HEK293 (cell line): ENCODE results near the gene HTRA1.

ENCODE experiments used
- CTCF ChIA-PET: fragments of 350-600 bp; formaldehyde crosslinking; extraction: SDS; loops from one replicate; lab custom pipeline; 2021; ENCODE audit warnings: antibody characterized with exemption; lab: Yijun Ruan, JAX
- POLR2A ChIA-PET: fragments of 300-600 bp; formaldehyde crosslinking; extraction: SDS; loops from one replicate; lab custom pipeline; 2020; ENCODE audit warnings: antibody characterized with exemption, inconsistent platforms; lab: Yijun Ruan, JAX
- H3K27ac ChIP-seq: fragments of 200-500 bp; sonication (Bioruptor generic); 2 replicates; pipeline ENCODE4 v1.5.1; 2014; ENCODE audit warnings: low read depth, low read length, control low read depth, inconsistent platforms; ENCODE audit errors: extremely low read depth
- H3K36me3 ChIP-seq, 2 experiments: fragments of 200-500 bp in 1 of 2; sonication (Bioruptor generic) in 1 of 2; 1 replicate in 1 of 2; 2 replicates in 1 of 2; pipeline ENCODE4 v1.5.1; 2014 to 2017; ENCODE audit warnings: inconsistent platforms in 2 of 2, low read length in 2 of 2; ENCODE audit not compliant: control insufficient read depth in 2 of 2, insufficient read depth in 1 of 2
- H3K4me1 ChIP-seq: fragments of 200-500 bp; sonication (Bioruptor generic); 2 replicates; pipeline ENCODE4 v1.5.1; 2014; ENCODE audit warnings: mild to moderate bottlenecking, low read length, inconsistent platforms; ENCODE audit not compliant: control insufficient read depth, insufficient read depth
- H3K4me3 ChIP-seq: 2 replicates; pipeline ENCODE4 v1.5.1; 2011; ENCODE audit warnings: low read depth, mild to moderate bottlenecking, control low read depth, low read length, moderate library complexity
- H3K9me3 ChIP-seq: fragments of 200-500 bp; sonication (Bioruptor generic); 2 replicates; pipeline ENCODE4 v1.5.1; 2014; ENCODE audit warnings: low read depth, low read length, inconsistent platforms; ENCODE audit not compliant: control insufficient read depth, insufficient read depth
- INSM2 ChIP-seq: fragments of 450-650 bp; formaldehyde crosslinking; IDR thresholded peaks from 2 replicates; pipeline ENCODE4 v1.5.1; 2016; ENCODE audit warnings: missing biosample characterization, missing genetic modification characterization
- KLF8 ChIP-seq: fragments of 450-650 bp; formaldehyde crosslinking; IDR thresholded peaks from 2 replicates; pipeline ENCODE4 v1.5.1; 2016; ENCODE audit warnings: missing biosample characterization, missing genetic modification characterization
- WT1 ChIP-seq: fragments of 450-650 bp; formaldehyde crosslinking; IDR thresholded peaks from 2 replicates; pipeline ENCODE4 v1.5.1; 2016; ENCODE audit warnings: missing biosample characterization, missing genetic modification characterization
- ZBTB17 ChIP-seq: fragments of 450-650 bp; formaldehyde crosslinking; IDR thresholded peaks from 2 replicates; pipeline ENCODE4 v1.5.1; 2016; ENCODE audit warnings: missing biosample characterization, missing genetic modification characterization
- ZBTB49 ChIP-seq: fragments of 450-650 bp; formaldehyde crosslinking; IDR thresholded peaks from 2 replicates; pipeline ENCODE4 v1.5.1; 2016; ENCODE audit warnings: missing biosample characterization, missing genetic modification characterization, low read depth
- ZBTB8A ChIP-seq: fragments of 450-650 bp; formaldehyde crosslinking; IDR thresholded peaks from 2 replicates; pipeline ENCODE4 v1.5.1; 2016; ENCODE audit warnings: missing biosample characterization, missing genetic modification characterization
- ZFHX2 ChIP-seq: fragments of 450-650 bp; formaldehyde crosslinking; conservative IDR thresholded peaks from 2 replicates; pipeline ENCODE4 v1.5.1; 2016; ENCODE audit warnings: missing biosample characterization, missing genetic modification characterization
- ZFP3 ChIP-seq: fragments of 450-650 bp; formaldehyde crosslinking; IDR thresholded peaks from 2 replicates; pipeline ENCODE4 v1.5.1; 2016; ENCODE audit warnings: low read depth, missing biosample characterization, missing genetic modification characterization
- ZNF24 ChIP-seq: fragments of 450-650 bp; formaldehyde crosslinking; IDR thresholded peaks from 2 replicates; pipeline ENCODE4 v1.5.1; 2016; ENCODE audit warnings: missing biosample characterization, missing genetic modification characterization
- ZNF341 ChIP-seq: fragments of 450-650 bp; formaldehyde crosslinking; IDR thresholded peaks from 2 replicates; pipeline ENCODE4; 2016; ENCODE audit warnings: low read depth, missing biosample characterization, missing genetic modification characterization
- TF ChIP-seq, protein P1 (sequence below): fragments of 450-650 bp; formaldehyde crosslinking; IDR thresholded peaks from 2 replicates; pipeline ENCODE4 v1.5.1; 2017; ENCODE audit warnings: missing biosample characterization, missing genetic modification characterization
- TF ChIP-seq, protein P2 (sequence below): fragments of 450-650 bp; formaldehyde crosslinking; IDR thresholded peaks from 2 replicates; pipeline ENCODE4 v1.5.1; 2016; ENCODE audit warnings: missing biosample characterization, missing genetic modification characterization
- TF ChIP-seq, protein P3 (sequence below): fragments of 450-650 bp; formaldehyde crosslinking; IDR thresholded peaks from 2 replicates; pipeline ENCODE4 v1.5.1; 2016; ENCODE audit warnings: missing biosample characterization, missing genetic modification characterization, borderline replicate concordance
- TF ChIP-seq, protein P4 (sequence below): fragments of 450-650 bp; formaldehyde crosslinking; IDR thresholded peaks from 2 replicates; pipeline ENCODE4 v1.5.1; 2016; ENCODE audit warnings: missing biosample characterization, missing genetic modification characterization

Gene HTRA1

GRCh38 chr10:122473116-122473515 lies 11.8 kb downstream of the HTRA1 start:
- ChIA-PET POLR2A (no interaction called here), CTCF (interaction anchor here (0.7 kb wide), 1 partner anchor 170 kb away, joined by 3 read pairs; no protein-coding TSS in a partner anchor)
- TF ChIP-seq, protein P1, sequence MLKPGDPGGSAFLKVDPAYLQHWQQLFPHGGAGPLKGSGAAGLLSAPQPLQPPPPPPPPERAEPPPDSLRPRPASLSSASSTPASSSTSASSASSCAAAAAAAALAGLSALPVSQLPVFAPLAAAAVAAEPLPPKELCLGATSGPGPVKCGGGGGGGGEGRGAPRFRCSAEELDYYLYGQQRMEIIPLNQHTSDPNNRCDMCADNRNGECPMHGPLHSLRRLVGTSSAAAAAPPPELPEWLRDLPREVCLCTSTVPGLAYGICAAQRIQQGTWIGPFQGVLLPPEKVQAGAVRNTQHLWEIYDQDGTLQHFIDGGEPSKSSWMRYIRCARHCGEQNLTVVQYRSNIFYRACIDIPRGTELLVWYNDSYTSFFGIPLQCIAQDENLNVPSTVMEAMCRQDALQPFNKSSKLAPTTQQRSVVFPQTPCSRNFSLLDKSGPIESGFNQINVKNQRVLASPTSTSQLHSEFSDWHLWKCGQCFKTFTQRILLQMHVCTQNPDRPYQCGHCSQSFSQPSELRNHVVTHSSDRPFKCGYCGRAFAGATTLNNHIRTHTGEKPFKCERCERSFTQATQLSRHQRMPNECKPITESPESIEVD (tag by site-specific recombination): no peak
- TF ChIP-seq INSM2 (no peak), ZNF24 (tag by site-specific recombination) (no peak), ZNF341 (tag by site-specific recombination) (no peak), ZBTB8A (tag by site-specific recombination) (no peak), ZFHX2 (no peak), KLF8 (tag by site-specific recombination) (no peak), WT1 (no peak), ZFP3 (no peak), ZBTB17 (tag by site-specific recombination) (no peak), ZBTB49 (no peak)
- TF ChIP-seq, protein P2, sequence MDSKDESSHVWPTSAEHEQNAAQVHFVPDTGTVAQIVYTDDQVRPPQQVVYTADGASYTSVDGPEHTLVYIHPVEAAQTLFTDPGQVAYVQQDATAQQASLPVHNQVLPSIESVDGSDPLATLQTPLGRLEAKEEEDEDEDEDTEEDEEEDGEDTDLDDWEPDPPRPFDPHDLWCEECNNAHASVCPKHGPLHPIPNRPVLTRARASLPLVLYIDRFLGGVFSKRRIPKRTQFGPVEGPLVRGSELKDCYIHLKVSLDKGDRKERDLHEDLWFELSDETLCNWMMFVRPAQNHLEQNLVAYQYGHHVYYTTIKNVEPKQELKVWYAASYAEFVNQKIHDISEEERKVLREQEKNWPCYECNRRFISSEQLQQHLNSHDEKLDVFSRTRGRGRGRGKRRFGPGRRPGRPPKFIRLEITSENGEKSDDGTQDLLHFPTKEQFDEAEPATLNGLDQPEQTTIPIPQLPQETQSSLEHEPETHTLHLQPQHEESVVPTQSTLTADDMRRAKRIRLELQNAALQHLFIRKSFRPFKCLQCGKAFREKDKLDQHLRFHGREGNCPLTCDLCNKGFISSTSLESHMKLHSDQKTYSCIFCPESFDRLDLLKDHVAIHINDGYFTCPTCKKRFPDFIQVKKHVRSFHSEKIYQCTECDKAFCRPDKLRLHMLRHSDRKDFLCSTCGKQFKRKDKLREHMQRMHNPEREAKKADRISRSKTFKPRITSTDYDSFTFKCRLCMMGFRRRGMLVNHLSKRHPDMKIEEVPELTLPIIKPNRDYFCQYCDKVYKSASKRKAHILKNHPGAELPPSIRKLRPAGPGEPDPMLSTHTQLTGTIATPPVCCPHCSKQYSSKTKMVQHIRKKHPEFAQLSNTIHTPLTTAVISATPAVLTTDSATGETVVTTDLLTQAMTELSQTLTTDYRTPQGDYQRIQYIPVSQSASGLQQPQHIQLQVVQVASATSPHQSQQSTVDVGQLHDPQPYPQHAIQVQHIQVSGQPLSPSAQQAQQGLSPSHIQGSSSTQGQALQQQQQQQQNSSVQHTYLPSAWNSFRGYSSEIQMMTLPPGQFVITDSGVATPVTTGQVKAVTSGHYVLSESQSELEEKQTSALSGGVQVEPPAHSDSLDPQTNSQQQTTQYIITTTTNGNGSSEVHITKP (tag by site-specific recombination): no peak
- TF ChIP-seq, protein P3, sequence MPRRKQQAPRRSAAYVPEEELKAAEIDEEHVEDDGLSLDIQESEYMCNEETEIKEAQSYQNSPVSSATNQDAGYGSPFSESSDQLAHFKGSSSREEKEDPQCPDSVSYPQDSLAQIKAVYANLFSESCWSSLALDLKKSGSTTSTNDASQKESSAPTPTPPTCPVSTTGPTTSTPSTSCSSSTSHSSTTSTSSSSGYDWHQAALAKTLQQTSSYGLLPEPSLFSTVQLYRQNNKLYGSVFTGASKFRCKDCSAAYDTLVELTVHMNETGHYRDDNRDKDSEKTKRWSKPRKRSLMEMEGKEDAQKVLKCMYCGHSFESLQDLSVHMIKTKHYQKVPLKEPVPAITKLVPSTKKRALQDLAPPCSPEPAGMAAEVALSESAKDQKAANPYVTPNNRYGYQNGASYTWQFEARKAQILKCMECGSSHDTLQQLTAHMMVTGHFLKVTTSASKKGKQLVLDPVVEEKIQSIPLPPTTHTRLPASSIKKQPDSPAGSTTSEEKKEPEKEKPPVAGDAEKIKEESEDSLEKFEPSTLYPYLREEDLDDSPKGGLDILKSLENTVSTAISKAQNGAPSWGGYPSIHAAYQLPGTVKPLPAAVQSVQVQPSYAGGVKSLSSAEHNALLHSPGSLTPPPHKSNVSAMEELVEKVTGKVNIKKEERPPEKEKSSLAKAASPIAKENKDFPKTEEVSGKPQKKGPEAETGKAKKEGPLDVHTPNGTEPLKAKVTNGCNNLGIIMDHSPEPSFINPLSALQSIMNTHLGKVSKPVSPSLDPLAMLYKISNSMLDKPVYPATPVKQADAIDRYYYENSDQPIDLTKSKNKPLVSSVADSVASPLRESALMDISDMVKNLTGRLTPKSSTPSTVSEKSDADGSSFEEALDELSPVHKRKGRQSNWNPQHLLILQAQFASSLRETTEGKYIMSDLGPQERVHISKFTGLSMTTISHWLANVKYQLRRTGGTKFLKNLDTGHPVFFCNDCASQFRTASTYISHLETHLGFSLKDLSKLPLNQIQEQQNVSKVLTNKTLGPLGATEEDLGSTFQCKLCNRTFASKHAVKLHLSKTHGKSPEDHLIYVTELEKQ (tag by site-specific recombination): no peak
- TF ChIP-seq, protein P4, sequence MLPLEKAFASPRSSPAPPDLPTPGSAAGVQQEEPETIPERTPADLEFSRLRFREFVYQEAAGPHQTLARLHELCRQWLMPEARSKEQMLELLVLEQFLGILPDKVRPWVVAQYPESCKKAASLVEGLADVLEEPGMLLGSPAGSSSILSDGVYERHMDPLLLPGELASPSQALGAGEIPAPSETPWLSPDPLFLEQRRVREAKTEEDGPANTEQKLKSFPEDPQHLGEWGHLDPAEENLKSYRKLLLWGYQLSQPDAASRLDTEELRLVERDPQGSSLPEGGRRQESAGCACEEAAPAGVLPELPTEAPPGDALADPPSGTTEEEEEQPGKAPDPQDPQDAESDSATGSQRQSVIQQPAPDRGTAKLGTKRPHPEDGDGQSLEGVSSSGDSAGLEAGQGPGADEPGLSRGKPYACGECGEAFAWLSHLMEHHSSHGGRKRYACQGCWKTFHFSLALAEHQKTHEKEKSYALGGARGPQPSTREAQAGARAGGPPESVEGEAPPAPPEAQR (tag by site-specific recombination): no peak
- no peaks in the 10 kb centered on the region for H3K9me3 ChIP-seq
- no peak overlapping the region for H3K4me3 ChIP-seq
- no peaks in the 10 kb centered on the region for H3K36me3 ChIP-seq
- H3K27ac ChIP-seq: no peak overlapping the region
- 0 out of 2 replicates have a peak, but pooled peaks cover 5% of the 10 kb centered on the region for H3K4me1 ChIP-seq
